ENCODE results near the gene PTPRM. TPM values are rescaled to one million over a fixed set of nuclear protein-coding genes. Genes with fewer than 3 reads are reported as not detected.

The PTPRM gene
- total RNA-seq, 4 donors from 2014 or later, result 21.4 to 41.8 (median 29.6) TPM

- intact Hi-C loops (cut with DNase I; ENCODE audit: low total_unique reads), result no loop called here
- no peak for TF ChIP-seq POLR2A (IDR thresholded peaks at IDR 0.05)
- TF ChIP-seq, protein P1, sequence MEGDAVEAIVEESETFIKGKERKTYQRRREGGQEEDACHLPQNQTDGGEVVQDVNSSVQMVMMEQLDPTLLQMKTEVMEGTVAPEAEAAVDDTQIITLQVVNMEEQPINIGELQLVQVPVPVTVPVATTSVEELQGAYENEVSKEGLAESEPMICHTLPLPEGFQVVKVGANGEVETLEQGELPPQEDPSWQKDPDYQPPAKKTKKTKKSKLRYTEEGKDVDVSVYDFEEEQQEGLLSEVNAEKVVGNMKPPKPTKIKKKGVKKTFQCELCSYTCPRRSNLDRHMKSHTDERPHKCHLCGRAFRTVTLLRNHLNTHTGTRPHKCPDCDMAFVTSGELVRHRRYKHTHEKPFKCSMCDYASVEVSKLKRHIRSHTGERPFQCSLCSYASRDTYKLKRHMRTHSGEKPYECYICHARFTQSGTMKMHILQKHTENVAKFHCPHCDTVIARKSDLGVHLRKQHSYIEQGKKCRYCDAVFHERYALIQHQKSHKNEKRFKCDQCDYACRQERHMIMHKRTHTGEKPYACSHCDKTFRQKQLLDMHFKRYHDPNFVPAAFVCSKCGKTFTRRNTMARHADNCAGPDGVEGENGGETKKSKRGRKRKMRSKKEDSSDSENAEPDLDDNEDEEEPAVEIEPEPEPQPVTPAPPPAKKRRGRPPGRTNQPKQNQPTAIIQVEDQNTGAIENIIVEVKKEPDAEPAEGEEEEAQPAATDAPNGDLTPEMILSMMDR (IDR thresholded peaks at IDR 0.05), result no peak
- no peak for DNase-seq (ENCODE audit: low spot score in 2 of 2)
- 95% methylated on average over 3 to 5 of the region's 6 CpGs for WGBS, 2 donors
- H3K4me3 ChIP-seq (ENCODE audit: low read depth, poor library complexity, severe bottlenecking), result no peak overlapping the region
These were observed 584.1 kb downstream of the PTPRM start for GRCh38 chr18:8151181-8151580.

DNA sequence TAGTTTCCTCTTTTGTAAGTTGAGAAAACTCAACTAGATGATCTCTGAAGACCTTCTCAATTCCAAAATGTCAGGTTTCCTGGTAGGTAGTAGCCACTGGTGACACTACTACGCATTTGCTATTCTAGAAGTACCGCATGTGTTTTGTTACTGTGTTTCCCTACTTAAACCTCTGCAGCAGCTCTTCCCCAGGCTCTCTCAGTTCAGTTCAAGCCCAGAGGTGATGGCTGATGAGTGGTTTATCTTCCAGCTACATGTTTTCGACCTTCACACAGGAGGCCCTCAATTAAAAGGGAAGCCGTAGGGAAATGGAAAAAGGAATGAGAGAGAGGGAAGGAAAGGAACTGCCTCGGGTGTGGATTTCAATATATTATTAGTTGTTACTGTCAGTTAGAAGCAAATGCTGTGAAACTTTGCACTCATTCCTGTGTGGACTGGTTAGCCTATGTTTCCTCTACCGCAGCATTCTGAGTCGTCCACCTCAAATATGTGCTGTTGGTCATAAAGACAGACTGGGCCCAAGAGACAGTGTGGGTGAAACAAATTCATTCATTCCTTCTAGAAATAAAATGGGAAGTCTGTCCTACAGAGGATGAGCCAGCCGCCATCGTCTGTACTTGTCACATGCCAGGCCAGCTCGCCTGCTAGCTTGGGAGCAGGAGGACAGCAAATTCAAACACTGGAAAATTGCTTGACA is 586.9 kb downstream of the PTPRM start:
- TF ChIP-seq, protein P1 (IDR thresholded peaks at IDR 0.05), result no peak
- no peak for TF ChIP-seq POLR2A (IDR thresholded peaks at IDR 0.05)
- 90 to 91% methylated on average over 10 of the region's 10 CpGs for WGBS, 2 donors
- no peak overlapping the region for H3K4me3 ChIP-seq (ENCODE audit: low read depth, poor library complexity, severe bottlenecking)
- intact Hi-C loops (cut with DNase I; ENCODE audit: low total_unique reads), result no loop called here
- DNase-seq (ENCODE audit: low spot score in 2 of 2), result no peak

DNA sequence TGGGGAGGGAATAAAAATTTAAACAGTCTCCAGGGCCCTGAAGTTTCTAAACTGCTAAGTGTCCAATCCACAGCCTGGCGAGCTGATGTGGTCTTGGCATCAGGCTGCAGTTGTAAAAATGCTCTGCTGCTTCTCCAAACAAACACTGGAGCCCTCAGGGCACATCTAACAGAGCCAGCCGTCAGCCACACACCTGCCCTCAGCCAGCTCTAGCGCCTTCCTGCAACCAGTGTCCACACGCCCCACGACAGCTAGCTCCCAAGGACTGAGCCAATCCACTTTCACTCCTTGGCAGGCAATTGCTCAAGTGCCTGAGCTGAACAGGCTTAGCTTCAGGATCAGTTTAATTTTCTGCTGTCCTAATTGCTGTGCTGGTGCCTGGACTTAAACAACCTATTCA is 595.7 kb downstream of the PTPRM start:
- no peak for TF ChIP-seq POLR2A (IDR thresholded peaks at IDR 0.05)
- TF ChIP-seq, protein P1 (IDR thresholded peaks at IDR 0.05), result no peak
- intact Hi-C loops (cut with DNase I; ENCODE audit: low total_unique reads), result no loop called here
- no peak overlapping the region for H3K4me3 ChIP-seq (ENCODE audit: low read depth, poor library complexity, severe bottlenecking)
- DNase-seq (ENCODE audit: low spot score in 2 of 2), result no peak
- 46 to 66% methylated on average over 5 of the region's 5 CpGs for whole genome bisulfite sequencing, 2 donors

DNA sequence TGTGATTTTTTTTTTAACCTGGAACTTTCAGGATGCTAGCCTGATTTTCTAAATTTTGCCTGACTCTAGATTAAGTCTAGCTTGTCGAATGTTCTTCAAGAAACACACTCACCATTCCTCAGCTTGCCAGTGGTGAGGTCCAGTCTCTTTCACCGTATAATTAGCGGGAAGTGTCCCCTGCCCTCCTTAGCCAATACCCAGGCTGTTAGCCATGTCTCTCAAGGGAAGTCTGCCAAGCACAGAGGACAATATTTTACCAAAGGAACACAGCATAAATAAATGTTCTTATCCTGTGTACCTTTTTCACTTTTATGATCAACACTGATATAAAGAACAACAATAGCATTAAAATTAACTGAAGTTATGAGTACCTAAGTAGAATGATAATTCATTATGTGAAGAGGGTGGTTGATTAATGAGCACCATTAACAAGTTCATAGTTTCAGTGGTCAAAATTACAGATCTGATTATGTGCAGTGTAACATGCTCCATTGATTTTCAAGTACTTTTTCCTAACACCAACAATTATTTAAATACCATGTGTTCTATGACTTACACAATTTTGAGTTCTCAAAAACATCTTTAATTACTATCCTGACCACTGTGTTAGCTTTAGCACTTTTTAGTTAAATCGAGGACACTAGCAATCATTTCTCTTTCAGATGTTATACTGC is 596.3 kb downstream of the PTPRM start:
- DNase-seq (ENCODE audit: low spot score in 2 of 2), result no peak
- 62 to 97% methylated on average over 4 of the region's 4 CpGs for WGBS, 2 donors
- H3K4me3 ChIP-seq (ENCODE audit: low read depth, poor library complexity, severe bottlenecking), result no peak overlapping the region
- intact Hi-C loops (cut with DNase I; ENCODE audit: low total_unique reads), result no loop called here
- TF ChIP-seq, protein P1 (IDR thresholded peaks at IDR 0.05), result no peak
- no peak for TF ChIP-seq POLR2A (IDR thresholded peaks at IDR 0.05)

DNA sequence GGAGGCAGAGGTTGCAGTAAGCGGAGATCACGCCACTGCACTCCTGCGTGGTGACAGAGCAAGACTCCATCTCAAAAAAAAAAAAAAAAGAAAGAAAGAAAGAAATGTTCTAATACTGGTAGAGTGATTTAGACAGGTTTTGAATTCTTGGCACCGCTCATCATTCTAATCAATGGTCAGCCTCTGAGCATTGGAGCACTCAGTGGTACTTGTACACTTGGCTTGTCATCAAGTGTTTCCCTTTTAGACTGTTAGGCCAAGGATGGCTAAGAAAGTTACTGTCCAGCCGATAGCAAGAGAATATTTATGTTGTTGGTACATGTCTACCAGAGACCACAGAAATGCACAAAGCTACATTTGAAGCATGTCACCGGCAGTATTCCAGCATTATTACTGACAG is 598.0 kb downstream of the PTPRM start:
- TF ChIP-seq POLR2A (IDR thresholded peaks at IDR 0.05), result no peak
- no peak for DNase-seq (ENCODE audit: low spot score in 2 of 2)
- WGBS, 2 donors, result 89 to 90% methylated on average over 6 of the region's 6 CpGs
- intact Hi-C loops (cut with DNase I; ENCODE audit: low total_unique reads), result no loop called here
- H3K4me3 ChIP-seq (ENCODE audit: low read depth, poor library complexity, severe bottlenecking), result no peak overlapping the region

GRCh38 chr18:8167026-8167425 is 599.9 kb downstream of the PTPRM start:
- intact Hi-C loops (cut with DNase I; ENCODE audit: low total_unique reads), result no loop called here
- TF ChIP-seq POLR2A (IDR thresholded peaks at IDR 0.05), result no peak
- TF ChIP-seq, protein P1 (IDR thresholded peaks at IDR 0.05), result no peak
- WGBS, 2 donors, result 88 to 97% methylated on average over 2 of the region's 2 CpGs
- no peak for DNase-seq (ENCODE audit: low spot score in 2 of 2)
- no peak overlapping the region for H3K4me3 ChIP-seq (ENCODE audit: low read depth, poor library complexity, severe bottlenecking)

All from lower leg skin (tissue), 4 donors.